ENCODE results near the gene MIF4GD.

GRCh38 chr17:75301049-75301448, 30.0 kb upstream of the MIF4GD start:
- TF ChIP-seq RAD21 (conservative IDR thresholded peaks at IDR 0.05) (no peak), EP300 (conservative IDR thresholded peaks at IDR 0.05; ENCODE audit: poor library complexity, severe bottlenecking) (no peak), CTCF (IDR thresholded peaks at IDR 0.05; ENCODE audit: poor library complexity, severe bottlenecking) (no peak), EZH2 (IDR thresholded peaks at IDR 0.05; ENCODE audit: borderline replicate concordance, insufficient read depth, low read length, poor library complexity, severe bottlenecking) (no peak), MXI1 (conservative IDR thresholded peaks at IDR 0.05; ENCODE audit: poor library complexity, severe bottlenecking) (no peak), REST (IDR thresholded peaks at IDR 0.05; ENCODE audit: borderline replicate concordance) (no peak), TAF1 (IDR thresholded peaks at IDR 0.05; ENCODE audit: low read depth) (no peak), POLR2AphosphoS5 (IDR thresholded peaks at IDR 0.05) (no peak)
